ENCODE measurements around the gene FBXL4.

The FBXL4 gene

DNA sequence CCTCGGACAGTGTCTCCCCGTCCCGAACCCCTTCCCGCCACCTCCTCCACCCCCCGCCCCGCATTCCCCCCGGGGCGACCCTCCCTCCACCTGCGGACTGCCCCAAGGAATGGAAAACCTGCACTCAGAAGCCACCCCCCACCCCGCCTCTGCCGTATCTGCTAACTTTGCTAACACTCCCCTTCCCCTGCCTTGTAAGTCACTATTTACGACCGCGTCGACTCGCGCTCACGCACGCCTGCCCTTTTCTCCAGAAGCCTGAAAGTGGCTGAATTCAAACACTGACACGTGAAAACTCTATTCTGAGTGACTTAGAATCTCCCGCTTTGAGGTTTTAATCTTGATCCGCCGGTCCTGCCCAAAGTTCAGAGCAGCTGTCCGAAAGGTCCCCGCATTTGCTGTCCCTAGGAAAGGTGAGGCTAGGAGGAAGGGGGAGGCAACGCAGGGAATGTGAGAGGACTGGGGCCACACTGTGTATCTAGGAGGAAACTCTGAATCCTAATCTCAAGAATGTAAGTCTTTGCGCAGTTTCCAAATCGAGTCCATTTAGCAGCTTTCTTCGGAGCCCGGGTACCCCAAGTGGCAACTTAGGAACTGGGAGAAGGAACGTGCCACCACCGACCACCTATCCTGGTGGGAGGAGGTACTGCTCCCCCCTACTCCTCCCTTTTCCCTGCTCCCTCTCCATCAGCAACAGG lies 122.7 kb downstream of the FBXL4 start:
- no peak for DNase-seq (ENCODE audit: low spot score)

GRCh38 chr6:98824162-98824901 lies 123.4 kb downstream of the FBXL4 start:
- DNase-seq (ENCODE audit: low spot score) = no peak

DNA sequence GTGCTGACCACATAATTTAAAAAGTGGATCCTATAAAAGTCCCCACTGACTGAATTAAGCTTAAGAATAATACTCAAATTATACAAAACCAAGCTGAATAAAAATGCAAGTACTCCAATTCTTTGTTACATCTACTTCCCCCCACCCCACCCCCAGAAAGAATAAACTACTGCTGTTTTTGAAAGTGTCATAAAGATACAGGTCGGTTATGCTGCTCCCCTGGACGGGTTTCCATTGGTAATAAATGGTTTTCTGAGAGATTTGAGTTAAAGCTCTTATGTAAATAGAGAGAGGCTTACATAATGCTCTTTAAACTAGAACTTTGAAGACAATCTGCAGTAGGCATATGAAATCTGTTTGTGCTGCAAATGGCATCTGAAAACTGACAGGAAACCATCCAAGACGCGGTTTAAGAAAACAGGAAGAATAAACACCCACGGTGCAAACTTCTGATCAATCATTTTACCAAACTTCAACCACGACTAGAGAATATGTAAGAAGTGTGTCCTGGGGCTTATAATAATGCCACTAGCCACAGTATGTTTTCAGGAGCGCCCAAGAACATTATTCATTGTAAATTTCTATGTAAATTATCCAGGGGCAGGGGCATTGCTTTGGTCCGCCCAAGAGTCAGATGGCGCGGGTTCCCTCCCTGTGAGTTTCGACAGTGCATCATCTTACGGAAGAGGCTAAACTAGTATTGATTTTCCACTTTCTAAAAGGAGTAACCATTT lies 124.2 kb downstream of the FBXL4 start:
- DNase-seq (ENCODE audit: low spot score) = no peak

DNA sequence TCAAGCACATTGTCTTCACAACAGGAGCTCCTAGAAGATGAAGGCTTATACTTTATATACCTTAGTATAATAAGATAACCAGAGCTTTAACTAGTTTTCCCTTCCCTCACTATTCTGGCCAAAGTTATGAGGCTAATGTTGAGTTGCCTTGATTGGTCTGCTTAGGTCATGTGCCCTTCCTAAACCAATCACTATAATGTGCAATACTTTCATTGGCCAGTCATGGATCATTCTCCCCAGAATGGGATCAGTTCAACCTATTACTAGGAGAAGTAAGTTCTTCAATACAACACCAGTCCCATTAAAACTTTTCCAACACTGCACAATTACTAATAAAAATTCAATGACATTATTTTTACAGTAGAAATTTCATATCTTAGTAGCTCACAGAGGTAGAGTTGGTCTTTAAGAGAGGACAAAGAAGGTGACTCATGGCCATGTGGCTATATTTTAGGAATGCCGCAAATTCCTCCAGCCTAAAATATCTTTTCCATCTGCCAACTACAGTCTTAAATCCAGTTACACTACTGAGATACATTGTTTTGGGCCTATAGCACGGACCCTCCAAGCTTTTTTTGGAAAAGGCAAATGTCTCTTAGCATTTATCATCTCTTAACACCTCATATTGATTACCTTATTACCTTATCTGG lies 125.9 kb downstream of the FBXL4 start:
- DNase-seq (ENCODE audit: low spot score) = no peak
